ENCODE data around the gene NPAS3. TPM values are rescaled to one million over a fixed set of nuclear protein-coding genes. Genes with fewer than 3 reads are reported as not detected.

NPAS3 gene
- total and polyA plus RNA-seq, 2 of the 8 experiments (the other 6 are each of a cell fraction or from before 2014, with no cell fraction given) = 0.11 to 0.60 TPM

DNA sequence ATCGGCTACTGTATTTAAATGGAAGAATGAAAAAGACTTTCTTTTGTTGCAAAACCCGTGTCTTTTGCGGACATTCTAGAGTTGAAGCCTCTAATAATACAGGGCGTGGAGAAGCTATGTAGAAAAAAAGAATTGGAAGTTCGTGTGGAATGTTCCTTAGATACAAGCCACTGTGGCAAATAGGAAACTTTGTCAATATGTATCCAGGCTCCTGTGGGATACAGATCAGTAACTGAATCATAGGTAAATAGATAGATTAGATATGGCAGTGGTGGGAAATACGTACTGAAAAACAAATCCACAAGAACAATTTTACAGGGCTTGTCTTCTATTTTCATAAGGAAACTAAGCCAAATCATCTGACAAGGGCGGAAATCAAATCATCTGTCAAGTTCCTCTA, 766.8 kb downstream of the NPAS3 start (continued):
- no peak for TF ChIP-seq SIN3A (conservative IDR thresholded peaks at IDR 0.05 in 1 of 2, IDR thresholded peaks at IDR 0.05 in 1 of 2; ENCODE audit: low read depth in 1 of 2, low read length in 2 of 2)
- TF ChIP-seq NRF1 (IDR thresholded peaks at IDR 0.05; ENCODE audit: low read depth, low read length) = no peak

Data from H1 (cell line).